Right lobe of liver (tissue), 4 donors: ENCODE data around the gene RAX.

Experiments used
- POLR2A ChIP-seq: fragments of 450-650 bp; IDR thresholded peaks from one replicate; pipeline ENCODE4 v1.6.1; 2017; ENCODE audit warnings: antibody characterized with exemption, mild to moderate bottlenecking
- TF ChIP-seq, protein P1 (sequence below), 4 donors: fragments of 200-600 bp in 3 of 4; fragments of 450-650 bp in 1 of 4; IDR thresholded peaks; one replicate each; pipeline versions ENCODE4 v1.5.1 to v1.8.0; 2016 to 2022; ENCODE audit warnings: antibody characterized with exemption in 4 of 4, mild to moderate bottlenecking in 2 of 4
- donor health status: DM: no; HTN: no; CAD: no.
- donor health status: DM: no; HTN: no; CAD: no.
- donor health status: DM: no; HTN: yes; CAD: no.

DNA sequence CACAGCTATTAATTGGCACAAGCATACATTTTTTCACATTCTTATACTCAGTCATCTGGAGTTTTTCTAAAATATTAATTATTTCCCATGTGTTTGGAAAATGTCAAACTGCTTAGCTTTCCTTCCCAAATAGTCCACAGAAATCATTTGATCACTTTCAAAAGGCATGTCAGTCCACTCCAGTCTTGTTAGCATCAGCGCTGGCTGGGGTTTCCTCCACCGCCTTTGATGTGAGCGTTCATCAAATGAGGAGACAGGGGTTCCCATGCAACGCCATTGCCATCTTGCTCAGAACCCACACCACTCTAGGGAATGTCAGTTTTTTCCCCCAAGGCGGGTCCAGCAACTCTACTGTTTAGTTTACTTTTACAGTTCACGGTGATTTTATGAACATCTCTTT is 13.1 kb upstream of the RAX start:
- TF ChIP-seq POLR2A, result no peak
- TF ChIP-seq, protein P1, sequence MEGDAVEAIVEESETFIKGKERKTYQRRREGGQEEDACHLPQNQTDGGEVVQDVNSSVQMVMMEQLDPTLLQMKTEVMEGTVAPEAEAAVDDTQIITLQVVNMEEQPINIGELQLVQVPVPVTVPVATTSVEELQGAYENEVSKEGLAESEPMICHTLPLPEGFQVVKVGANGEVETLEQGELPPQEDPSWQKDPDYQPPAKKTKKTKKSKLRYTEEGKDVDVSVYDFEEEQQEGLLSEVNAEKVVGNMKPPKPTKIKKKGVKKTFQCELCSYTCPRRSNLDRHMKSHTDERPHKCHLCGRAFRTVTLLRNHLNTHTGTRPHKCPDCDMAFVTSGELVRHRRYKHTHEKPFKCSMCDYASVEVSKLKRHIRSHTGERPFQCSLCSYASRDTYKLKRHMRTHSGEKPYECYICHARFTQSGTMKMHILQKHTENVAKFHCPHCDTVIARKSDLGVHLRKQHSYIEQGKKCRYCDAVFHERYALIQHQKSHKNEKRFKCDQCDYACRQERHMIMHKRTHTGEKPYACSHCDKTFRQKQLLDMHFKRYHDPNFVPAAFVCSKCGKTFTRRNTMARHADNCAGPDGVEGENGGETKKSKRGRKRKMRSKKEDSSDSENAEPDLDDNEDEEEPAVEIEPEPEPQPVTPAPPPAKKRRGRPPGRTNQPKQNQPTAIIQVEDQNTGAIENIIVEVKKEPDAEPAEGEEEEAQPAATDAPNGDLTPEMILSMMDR (IDR thresholded peaks at IDR 0.05), result no peak
